Stimulated activated naive CD4-positive, alpha-beta T cell (primary cell): Measurements from ENCODE around the gene NEK6.

ENCODE experiments used
- DNase-seq, 6 experiments: peaks; one replicate each; lab custom pipeline; 2025; lab: John Stamatoyannopoulos, UW

NEK6 gene

DNA sequence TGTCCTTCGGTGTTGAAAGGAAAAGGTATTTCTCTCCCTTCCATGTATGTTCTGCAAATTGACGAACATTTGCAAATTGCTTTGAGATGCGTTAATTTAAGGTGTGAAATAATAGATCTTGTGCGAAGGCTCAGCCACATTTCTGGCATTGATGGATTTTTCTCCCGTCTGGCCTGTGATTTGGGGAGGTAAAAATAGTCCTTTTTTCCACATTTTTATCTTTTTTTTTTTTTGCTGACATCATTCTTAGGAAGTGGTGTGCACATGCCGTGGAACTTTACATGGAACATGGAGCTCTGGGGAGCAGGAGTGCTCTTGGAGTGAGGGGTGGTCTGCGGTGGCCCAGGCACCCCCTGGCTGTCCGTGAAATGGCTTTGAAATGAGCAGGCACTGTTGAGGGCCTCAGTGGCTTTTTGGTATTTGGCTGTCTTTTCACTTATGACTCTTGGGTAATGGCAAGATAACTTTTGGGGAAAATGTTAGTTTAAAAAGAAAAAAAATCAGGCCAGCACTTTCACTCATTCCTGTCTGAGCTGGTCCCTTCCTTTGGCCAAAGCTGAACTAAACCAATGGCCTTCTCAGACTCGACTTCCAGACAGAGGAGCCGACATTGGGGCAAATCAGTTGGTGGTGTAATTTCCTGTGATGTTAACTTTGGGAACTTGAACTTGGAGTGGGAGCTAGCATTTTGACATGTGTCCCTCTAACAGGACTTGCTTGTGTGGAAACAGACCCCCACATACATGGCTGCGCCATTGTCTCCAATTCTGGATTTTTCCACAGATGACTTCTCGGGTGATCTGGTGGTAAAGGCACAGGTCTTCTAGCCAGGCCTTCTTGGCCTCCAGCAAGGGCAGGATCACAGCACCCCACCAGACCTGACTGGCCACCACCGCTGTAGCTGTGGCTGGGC lies 4.2 kb downstream of the NEK6 start:
- DNase-seq = no peak

DNA sequence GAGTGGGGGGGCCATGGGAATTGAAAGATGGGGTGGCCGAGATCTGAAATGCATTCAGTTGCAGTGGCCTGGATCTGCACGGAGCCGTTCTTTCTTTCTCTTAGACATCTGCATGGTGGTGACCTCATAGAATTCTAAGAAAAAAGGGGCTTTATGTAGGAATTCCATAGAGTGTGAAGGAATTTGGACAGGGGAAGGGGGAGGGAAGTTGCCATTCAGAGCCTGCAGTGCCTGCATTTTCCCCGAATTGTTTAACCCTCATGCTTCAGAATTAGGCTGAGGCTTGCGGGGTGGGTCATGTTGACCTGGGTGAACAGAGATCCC lies 4.9 kb downstream of the NEK6 start:
- DNase-seq = no peak

DNA sequence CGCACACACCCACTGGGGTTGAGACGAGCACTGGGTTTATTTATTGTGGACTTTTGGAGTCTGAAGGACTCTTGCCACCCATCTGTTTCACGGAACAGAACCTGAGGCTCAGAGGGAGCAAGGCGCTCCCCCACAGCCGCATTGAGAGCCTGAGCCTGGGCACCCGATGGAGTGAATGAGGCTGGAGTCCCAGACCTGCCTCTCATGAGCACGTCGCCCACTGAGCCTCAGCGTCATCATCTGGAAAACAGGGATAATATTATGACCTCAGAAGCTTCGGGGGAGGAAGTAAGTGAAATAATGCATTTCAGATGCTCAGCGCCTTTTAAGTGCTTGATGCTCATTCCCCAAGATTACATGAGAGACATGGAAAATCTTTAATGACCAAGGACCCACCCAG lies 5.5 kb downstream of the NEK6 start:
- no peak for DNase-seq

DNA sequence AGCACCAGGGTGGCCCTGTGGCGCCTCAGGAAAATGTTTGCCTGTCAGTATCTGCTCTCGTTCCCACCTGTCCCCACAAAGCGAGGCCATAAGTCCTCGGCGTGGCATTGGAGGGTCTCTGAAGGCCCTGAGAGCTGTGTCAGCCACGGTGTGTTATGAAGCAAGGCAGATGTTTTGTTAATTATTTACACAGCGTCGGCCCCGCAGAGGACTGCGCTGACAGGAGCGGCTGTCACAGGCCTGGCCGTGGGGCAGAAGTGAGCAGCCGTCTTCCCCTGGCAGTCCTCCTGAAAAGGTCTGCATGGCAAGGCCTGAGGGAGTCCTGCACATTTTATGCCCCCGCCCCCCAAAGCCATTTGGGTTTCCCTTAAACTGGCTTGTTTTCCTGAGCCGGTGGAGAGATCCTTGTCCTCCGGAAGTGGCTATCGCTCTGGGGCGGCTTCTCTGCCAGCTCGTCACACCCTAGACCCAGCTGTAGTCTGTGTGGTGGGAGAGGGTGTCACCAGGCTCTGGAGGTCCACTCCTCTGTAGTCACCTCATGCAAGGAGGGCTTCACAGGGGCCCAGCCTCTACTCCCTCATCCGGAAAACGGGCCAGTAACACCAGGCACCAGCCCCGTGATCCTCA lies 6.2 kb downstream of the NEK6 start:
- no peak for DNase-seq

DNA sequence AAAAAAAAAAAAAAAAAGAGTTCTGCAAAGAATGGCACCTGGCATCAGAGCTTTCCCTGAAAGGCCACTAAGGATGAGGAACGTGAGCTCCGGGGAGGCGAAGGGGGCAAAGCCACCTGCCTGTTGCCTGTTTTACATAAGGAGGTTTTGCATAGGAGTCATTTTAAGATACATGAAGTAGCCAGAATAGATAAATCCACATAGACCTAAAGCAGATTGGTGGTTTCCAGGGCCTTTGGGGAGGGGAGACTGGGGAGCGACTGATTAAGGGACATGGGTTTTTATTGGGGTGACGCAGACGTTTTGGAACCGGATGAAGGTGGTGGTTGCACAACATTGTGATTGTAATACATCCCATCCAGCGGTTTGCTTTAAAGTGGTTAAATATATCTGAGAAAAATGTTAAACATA lies 7.1 kb downstream of the NEK6 start:
- no peak for DNase-seq

DNA sequence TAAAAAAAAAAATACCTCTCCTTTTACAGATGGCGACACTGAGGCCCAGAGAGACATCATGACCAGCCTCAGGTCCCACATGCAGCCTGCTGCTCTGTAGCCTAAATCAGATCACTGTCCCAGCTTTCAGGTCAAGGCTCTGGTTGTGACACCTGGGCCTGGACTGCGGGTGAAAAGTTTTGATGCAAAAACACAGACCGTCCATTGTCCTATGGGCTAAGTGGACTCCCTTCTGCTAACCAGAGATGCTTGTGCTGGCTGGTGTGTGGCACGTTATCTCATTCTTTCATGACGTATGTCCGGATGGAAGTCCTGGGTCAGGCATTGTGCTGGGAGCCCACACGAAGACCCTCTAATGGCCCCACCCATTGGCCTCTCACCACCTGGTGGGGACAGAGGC lies 7.8 kb downstream of the NEK6 start:
- no peak for DNase-seq

DNA sequence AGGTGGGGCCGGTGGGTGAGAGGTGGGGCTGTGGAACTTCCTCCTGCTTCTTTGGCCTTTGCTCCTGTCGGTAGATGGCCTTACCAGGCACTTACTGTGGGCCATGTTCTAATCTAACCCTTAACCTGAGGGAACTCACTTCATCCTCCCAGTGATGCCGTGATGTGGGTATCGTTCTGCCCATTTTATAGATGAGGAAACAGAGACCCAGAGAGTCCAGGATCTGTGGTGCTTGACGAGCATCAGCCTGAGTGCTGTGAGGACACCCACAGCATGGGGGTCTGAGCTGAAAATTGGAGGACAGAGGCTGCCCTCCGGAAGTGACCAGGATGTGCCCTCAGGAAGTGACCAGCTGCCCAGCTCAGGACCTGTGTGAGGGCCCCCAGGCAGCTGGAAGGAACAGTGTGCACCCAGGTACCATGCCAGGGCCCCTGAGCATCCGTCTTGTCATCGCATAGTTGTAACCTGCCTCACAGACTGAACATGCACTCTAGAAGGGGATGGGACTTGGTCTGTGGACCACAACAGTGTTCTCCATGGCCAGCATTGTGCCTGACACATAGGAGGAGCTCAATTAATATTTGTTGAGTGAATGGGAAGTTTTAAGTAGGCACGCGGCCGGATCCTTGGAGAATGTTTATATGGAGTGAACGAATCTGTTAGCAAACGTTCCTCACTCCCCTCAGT lies 8.5 kb downstream of the NEK6 start:
- DNase-seq = no peak

DNA sequence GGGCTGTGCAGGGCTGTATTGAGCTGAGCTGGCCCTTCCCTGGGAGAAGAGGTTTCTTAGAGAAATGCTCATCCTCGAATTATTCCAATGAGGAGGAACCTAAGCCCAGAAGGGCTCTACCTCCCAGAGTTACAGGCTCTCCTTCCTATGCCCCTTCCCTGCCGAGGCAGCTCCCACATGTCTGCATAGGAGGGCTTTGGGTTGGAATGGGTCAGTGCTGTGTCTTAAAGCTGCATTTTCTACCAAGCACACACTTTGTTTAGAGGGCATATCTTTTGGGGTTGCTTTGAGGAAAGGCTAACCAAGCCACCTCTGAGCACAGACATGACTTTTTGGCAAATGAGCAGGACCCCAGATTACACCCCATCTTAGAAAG lies 9.1 kb downstream of the NEK6 start:
- DNase-seq = no peak

DNA sequence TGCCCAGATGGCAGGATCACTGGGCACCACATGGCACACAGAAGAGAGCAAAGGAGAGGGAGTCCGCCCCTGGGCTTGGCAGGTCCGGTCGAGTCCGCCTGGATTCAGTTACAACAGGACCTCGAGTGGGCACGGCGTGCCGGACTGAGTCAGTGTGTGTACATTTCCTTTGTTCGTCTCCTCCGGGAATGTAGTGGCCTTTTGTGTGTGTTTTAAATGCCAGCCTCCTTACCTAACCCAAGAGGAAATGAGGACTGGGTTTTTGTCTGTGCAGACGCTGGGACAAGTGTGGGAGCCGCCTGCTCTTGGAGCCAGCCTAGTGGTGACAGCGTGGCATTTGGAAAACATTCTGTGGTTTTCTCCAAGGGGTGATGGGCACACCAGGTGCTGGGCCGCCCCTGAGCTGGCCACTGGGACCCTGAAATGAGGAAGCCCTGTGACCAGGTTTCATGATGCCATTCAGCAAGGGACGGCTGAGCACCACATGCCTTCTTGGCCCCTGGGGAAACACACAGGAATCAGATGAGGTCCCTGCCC lies 9.6 kb downstream of the NEK6 start:
- DNase-seq = no peak

DNA sequence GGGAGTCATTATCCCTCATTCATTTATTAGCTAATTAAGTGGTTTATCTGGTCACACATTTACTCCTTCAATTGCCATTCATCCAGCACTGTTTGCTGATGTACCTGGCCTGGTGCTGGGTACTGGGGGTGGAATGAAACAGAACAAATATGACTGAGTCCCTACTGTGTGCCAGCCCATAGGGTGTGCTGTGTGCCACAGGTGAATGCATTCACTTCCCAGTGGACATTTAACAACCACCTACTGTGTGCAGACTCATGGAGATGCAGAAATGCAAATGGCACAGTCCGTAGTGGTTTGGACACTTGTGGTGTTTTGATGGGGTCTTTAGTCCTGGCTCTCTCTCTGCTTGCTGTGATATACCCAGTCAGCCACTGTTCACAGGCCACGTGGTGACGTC lies 10.5 kb downstream of the NEK6 start:
- DNase-seq = no peak

DNA sequence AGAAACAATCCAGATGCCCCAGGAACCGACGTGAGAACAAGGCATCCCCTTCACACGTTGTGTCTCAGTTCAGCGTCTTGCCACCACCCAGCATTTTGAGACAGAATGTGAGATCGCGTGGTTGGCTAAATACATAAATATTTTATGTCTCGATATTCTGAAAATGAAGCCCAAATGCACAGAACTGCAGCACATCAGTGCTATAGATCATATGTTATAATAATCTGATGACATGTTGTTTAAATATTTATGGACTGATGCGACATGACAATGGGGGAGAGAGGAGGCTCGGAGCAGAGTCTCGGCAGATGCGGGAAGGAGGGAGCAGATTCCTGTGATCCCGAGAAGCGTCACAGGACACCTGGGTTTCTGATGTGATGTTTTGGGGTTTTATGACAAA lies 10.9 kb downstream of the NEK6 start:
- no peak for DNase-seq

DNA sequence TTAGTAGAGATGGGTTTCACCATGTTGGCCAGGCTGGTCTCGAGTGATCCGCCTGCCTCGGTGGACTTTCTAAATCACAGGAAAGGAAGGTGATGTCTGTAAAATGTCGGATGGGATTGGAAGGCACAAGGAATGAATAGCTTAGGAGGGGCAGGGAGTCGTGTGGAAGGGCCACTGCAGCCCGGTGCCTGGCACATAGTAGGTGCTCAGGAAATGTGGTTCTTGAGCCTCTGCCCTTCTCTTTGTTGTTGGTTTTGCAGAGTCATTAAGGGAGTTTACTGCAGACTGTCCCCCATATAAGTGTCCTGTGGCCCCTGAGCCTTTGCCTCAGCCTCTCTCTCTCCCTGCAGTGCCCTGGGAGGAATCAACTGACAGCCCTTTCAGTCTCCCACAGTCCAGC lies 11.8 kb downstream of the NEK6 start:
- DNase-seq = no peak

DNA sequence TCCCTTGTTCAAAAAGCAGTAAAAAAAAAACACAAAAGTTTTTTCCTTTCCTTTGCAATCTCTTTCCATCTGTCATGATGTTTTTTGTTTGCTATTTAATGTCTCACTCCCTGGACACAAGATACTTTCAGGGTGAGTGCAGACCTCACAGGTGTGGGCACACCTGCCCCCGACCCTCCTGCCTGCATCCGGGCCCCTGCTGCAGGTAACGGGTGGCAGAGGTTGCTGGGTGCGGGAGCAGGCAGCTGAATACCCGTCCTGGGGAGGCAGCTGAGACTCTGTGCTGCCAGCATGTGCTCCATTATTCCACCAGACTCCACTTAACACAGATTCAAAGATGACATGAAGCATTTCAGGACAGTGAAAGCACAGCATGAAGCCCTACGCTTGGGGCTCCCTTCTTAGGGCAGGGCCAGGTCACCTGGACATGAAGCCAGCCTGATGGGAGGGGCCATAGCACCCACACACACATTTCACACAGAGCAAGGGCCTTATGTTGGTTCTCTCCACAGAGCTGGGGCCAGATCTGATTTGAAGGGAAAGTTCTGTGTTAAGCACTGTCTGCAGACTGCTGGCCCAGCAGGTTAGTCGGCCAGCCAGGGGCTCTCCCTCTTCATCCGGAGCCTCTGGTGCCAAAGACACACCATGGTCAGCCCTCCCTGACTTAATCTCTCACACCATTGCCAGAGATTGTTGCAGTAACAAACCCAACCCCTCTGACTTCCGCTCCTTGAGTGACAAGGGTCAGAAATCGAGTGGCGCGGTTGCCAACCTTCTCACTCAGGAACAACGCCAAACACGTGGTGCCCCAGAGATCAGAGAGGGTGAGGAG lies 13.0 kb downstream of the NEK6 start:
- DNase-seq = no peak

DNA sequence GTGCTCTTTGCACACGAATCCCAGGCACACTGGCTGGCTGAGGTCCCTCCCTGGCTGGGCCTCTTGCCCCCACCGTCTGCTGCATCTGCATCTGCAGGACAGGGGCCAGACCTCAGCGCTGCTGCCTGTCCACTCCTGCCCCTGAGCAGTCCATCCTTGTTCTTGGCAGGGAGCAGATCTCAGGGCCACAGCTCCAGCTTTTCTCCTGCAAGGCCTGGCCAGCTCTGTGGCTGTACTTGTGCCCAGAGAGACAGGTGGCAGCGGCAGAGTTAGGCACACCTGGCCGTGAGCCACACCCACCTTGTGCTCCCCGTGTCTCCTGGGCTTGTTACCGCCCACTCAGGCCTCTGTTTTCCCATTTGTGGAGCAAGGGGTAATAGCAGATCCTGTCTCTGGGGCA lies 13.9 kb downstream of the NEK6 start:
- no peak for DNase-seq

DNA sequence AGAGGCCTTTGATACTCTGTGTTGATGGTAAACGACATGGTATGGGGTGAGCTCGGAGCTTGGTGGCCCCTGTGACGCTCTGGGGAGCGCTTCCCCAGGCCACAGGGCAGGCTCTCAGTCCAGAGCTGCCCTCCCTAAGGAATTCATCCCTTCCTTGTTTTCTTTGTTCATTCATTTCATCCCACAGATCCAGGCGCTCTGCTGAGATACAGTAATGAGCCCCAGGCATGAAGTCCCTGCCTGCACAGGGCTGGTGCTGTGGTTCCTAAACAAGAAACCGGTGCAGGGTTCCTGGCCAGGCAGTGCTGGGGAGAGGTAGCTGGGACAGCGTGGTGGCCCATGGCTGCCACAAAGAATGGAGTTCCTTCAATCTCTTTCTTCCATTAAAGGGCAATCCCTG lies 14.4 kb downstream of the NEK6 start:
- DNase-seq = no peak

DNA sequence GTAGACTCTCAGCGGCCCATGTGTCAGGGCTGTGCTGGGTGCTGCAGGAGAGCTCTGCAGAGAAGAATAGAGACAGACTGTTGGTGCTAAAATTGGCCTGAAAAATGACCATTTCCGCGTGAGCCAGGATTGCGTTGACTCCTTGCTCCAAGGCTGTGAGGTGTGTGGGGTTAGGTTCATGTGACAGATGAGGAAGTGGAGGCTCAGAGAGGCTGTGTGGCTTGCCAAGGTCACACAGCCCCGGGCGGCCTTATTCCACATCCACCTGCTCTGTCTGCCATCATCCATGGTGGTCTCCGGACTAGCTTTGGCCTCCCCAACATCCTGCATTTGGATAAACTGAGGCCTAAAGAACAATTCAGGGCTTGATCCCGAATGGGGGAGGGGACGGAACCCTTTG lies 15.2 kb downstream of the NEK6 start:
- DNase-seq = no peak

DNA sequence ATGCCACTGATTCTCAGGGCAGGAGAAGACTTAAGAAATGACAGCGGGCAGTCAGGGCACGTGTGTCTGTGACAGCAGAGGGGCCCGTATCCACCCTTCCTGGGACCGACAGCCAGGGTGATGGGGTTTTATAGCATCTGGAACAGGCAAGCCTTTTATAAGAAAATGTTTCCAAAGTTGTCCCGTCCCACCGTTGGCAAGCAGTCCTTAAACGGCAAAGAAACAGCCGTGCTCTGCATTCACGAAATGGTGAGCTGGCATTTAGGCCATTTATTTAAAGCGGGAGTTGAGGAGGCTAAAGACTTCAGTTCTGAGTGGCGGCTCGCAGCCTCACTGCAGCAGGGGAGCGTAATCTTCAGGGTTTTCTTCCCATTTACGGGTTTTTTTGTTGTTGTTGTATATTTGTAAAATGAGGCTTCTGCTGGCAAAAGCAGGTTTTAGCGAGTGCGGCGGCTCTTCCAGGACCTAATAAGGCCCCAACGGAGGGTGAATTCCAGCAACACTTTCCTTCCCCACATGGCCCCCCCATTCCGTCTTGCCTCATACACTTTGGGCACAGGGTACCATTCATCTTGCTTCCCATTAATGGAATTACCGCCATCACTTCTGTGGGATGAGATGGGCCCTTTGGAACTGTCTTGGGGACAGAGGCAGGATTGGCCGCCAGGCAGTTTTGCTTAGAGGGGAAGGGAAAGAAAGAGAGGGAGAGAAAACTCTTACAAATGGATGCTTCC lies 15.8 kb downstream of the NEK6 start:
- no peak for DNase-seq

DNA sequence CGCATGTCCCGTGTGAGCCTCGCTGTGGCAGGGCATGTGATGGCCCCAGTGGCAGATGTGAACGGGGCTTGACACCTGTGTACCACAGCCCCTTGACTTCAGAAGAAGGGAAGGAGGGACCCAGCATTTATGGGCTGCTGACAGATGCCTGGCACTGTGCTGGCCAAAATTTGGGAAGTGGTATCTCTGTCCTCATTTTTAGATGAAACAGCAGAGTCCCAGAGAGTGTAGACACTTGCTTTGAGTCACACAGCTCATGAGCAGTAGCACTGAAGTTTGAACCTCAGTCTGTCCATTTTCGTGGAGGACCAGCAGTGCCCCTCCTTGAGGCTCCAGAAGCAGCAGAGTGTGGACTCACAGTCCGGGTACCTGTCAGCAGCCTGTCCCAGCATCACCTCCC lies 16.5 kb downstream of the NEK6 start:
- DNase-seq = no peak

DNA sequence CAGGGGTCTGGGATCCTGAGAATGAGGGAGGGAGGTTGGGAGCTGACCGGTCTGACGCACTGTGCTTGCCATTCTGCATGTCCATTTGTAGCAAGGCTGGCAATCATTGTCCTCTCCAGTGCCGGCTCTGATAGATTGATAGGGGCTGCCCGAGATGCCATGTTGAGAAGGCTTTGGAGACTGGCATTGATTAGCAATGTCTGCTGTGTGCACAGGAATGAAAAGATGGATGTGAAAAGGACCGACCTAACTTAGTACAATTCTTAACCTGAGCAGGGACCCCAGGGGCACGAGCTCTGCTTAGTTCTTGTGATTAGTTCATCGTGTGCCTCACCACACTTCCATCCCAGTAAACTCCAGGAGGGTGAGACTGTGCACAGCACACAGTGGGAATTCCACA lies 17.0 kb downstream of the NEK6 start:
- no peak for DNase-seq

DNA sequence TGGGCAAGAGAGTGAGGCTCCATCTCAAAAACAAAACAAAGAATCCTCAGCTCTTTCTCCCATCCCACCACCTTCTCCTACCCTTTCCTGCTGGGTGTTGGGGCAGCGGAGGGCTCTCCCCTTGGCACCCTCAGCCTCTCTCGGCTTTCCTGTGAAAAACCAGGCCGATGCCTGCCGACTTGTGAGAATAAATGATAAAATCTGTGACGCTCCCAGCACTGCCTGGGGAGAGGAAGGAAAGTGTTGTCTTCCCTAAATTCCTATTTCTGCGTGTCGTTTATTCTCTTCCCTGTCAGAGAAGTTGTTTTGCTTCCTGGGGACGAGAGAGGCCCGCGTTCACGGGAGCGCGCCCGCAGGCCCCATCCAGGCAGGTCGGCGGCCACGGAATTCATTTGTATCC lies 19.7 kb downstream of the NEK6 start:
- DNase-seq = no peak

DNA sequence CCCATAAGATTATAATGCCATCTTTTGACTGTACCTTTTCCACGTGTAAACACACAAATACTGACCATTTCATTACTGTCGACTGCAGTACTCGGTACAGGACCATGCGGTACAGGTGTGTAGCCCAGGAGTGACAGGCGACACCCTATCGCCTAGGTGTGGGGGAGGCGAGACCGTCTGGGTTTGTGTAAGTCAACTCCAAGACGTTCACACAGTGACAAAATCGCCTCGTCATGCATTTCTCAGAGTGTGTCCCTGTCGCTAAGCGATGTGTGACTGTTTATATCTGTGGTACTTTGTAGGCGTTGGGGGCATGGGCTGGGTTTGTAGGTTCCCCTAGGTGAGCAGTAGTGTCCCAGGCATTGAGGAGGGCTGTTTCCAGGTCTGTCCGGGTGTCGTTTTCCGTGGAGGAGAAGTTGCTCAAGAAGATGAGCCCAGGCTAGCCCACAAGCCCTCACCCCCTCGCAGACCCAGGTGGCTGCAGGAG lies 20.3 kb downstream of the NEK6 start:
- DNase-seq = no peak
